Measurements from ENCODE around the gene TP53TG3E. TPM values are rescaled to one million over a fixed set of nuclear protein-coding genes. Genes with fewer than 3 reads are reported as not detected.

TP53TG3E gene
- not detected in 2 replicates for total RNA-seq

GRCh38 chr16:33304006-33304405 is at the start of gene TP53TG3E:
TSS of gene TP53TG3E (plus strand) at chr16:33304306. CDS start at chr16:33304374, 68 bp downstream.

Small RNA genes lying within 50 kb of the gene (small RNA-seq; reads per million reads assigned to genes)
- gene AC141257.3, result not detected

Other genes with a start within 250 kb of the TP53TG3E start
- gene TP53TG3C, start 110.1 kb upstream of the TP53TG3E start, total RNA-seq, result not detected in 2 replicates
- gene TP53TG3B, start 56.5 kb downstream of the TP53TG3E start, total RNA-seq, result not detected in 2 replicates
- not detected in 2 replicates for gene TP53TG3F, start 155.3 kb downstream of the TP53TG3E start, total RNA-seq